H1 (cell line): ENCODE data around the gene PECR. TPM values are rescaled to one million over a fixed set of nuclear protein-coding genes. Genes with fewer than 3 reads are reported as not detected.

Experiments
- CTCF ChIA-PET: fragments of 300-600 bp; sonication (Branson Sonifier 250); formaldehyde crosslinking; loops from one replicate; lab custom pipeline; 2021; ENCODE audit not compliant: partially characterized antibody; lab: Charles Lee
- POLR2A ChIA-PET: fragments of 300-600 bp; sonication (Branson Sonifier 250); formaldehyde crosslinking; loops from one replicate; lab custom pipeline; 2021; ENCODE audit warnings: inconsistent platforms; ENCODE audit not compliant: partially characterized antibody; lab: Charles Lee
- DNase-seq, 2 experiments: peaks; one replicate each; pipeline versions ENCODE4 v3.0.0 to v3.0.0-alpha.2; 2010 to 2022; ENCODE audit warnings: low spot score in 2 of 2, low read depth in 1 of 2, mixed read lengths in 1 of 2
- FAIRE-seq: peaks from 2 replicates; lab custom pipeline; 2011; peaks lifted over from hg19 to GRCh38; lab: Jason Lieb, UNC
- H2AFZ ChIP-seq: 2 replicates; pipeline ENCODE4 v1.8.1; 2012; ENCODE audit warnings: low read length, inconsistent platforms
- H2AK5ac ChIP-seq: 2 replicates; pipeline ENCODE4 v1.6.1; 2013; ENCODE audit warnings: low read depth, low read length
- H2BK120ac ChIP-seq: replicated peaks from 2 replicates; pipeline ENCODE3; 2013; ENCODE audit warnings: low read depth, low read length, inconsistent platforms
- H2BK12ac ChIP-seq: 2 replicates; pipeline ENCODE4 v1.6.1; 2013; ENCODE audit warnings: low read depth, low read length
- H2BK15ac ChIP-seq: 2 replicates; pipeline ENCODE4 v1.6.1; 2013; ENCODE audit warnings: low read length
- H2BK20ac ChIP-seq: 2 replicates; pipeline ENCODE4 v1.6.1; 2013; ENCODE audit warnings: low read length
- H2BK5ac ChIP-seq: 2 replicates; pipeline ENCODE4 v1.6.1; 2013; ENCODE audit warnings: low read depth, low read length
- H3K14ac ChIP-seq: 2 replicates; pipeline ENCODE4 v1.6.1; 2013; ENCODE audit warnings: inconsistent platforms; ENCODE audit not compliant: insufficient read length
- H3K18ac ChIP-seq: 2 replicates; pipeline ENCODE4 v1.6.1; 2013; ENCODE audit warnings: low read length; ENCODE audit errors: extremely low read depth
- H3K23ac ChIP-seq: 2 replicates; pipeline ENCODE4 v1.6.1; 2013; ENCODE audit warnings: inconsistent platforms; ENCODE audit not compliant: insufficient read length
- H3K23me2 ChIP-seq: 2 replicates; pipeline ENCODE4 v1.6.1; 2013; ENCODE audit warnings: low read depth, low read length
- H3K27ac ChIP-seq: 2 replicates; pipeline ENCODE4 v1.6.1; 2011; ENCODE audit warnings: low read depth, low read length, inconsistent platforms
- H3K27me3 ChIP-seq, 4 experiments: replicated peaks in 1 of 4; 1 replicate in 1 of 4; 2 replicates in 3 of 4; pipeline versions ENCODE4 v1.6.1 to v1.8.1; 2011 to 2013; ENCODE audit warnings: low read length in 3 of 4, mild to moderate bottlenecking in 3 of 4, inconsistent platforms in 2 of 4, mixed read lengths in 2 of 4, moderate library complexity in 1 of 4; ENCODE audit not compliant: control insufficient read depth in 3 of 4, insufficient read depth in 3 of 4; ENCODE audit errors: extremely low read depth in 1 of 4
- H3K36me3 ChIP-seq, 4 experiments: 2 replicates each; pipeline versions ENCODE4 v1.6.1 to v1.8.1; 2011 to 2013; ENCODE audit warnings: mild to moderate bottlenecking in 4 of 4, low read length in 3 of 4, moderate library complexity in 2 of 4, control low read depth in 1 of 4, inconsistent platforms in 1 of 4; ENCODE audit not compliant: insufficient read depth in 4 of 4, control insufficient read depth in 2 of 4
- H3K4ac ChIP-seq: replicated peaks from 2 replicates; pipeline ENCODE3; 2013; ENCODE audit warnings: low read length, low read depth, mixed read lengths, inconsistent platforms; ENCODE audit not compliant: insufficient read length
- H3K4me1 ChIP-seq, 4 experiments: replicated peaks in 1 of 4; 1 replicate in 1 of 4; 2 replicates in 3 of 4; pipeline versions ENCODE4 v1.6.1 to v1.8.1; 2011 to 2013; ENCODE audit warnings: low read length in 3 of 4, inconsistent platforms in 2 of 4, mixed read lengths in 1 of 4; ENCODE audit not compliant: insufficient read depth in 4 of 4, control insufficient read depth in 3 of 4
- H3K4me2 ChIP-seq, 2 experiments: 2 replicates each; pipeline versions ENCODE4 v1.6.1 to v1.8.1; 2011 to 2013; ENCODE audit warnings: low read depth in 2 of 2, low read length in 2 of 2, control low read depth in 1 of 2, inconsistent platforms in 1 of 2, mild to moderate bottlenecking in 1 of 2; ENCODE audit not compliant: insufficient read depth in 1 of 2
- H3K4me3 ChIP-seq, 4 experiments: fragments of 200-600, 300-600 bp in 1 of 4; sonication (generic), shearing (Covaris generic), sonication (Bioruptor Twin) in 1 of 4; 2 replicates each; pipeline versions ENCODE4 v1.5.1 to v1.8.1; 2011 to 2016; ENCODE audit warnings: low read length in 4 of 4, low read depth in 3 of 4, control low read depth in 2 of 4, inconsistent platforms in 2 of 4, mild to moderate bottlenecking in 2 of 4, mixed read lengths in 1 of 4, moderate library complexity in 1 of 4; ENCODE audit not compliant: insufficient read depth in 2 of 4; ENCODE audit errors: extremely low read depth in 1 of 4
- H3K56ac ChIP-seq: replicated peaks from 2 replicates; pipeline ENCODE3; 2013; ENCODE audit warnings: low read depth, mild to moderate bottlenecking, mixed read lengths, low read length, inconsistent platforms; ENCODE audit not compliant: insufficient read length
- H3K79me1 ChIP-seq: 2 replicates; pipeline ENCODE4 v1.6.1; 2013; ENCODE audit warnings: low read depth, low read length, control low read depth
- H3K79me2 ChIP-seq, 2 experiments: 2 replicates each; pipeline versions ENCODE4 v1.6.1 to v1.8.1; 2012 to 2013; ENCODE audit warnings: low read length in 2 of 2, mild to moderate bottlenecking in 2 of 2, inconsistent platforms in 1 of 2; ENCODE audit not compliant: insufficient read depth in 2 of 2, control insufficient read depth in 1 of 2
- H3K9ac ChIP-seq, 4 experiments: replicated peaks in 1 of 4; 1 replicate in 1 of 4; 2 replicates in 3 of 4; pipeline versions ENCODE4 v1.6.1 to v1.8.1; 2011 to 2013; ENCODE audit warnings: low read depth in 3 of 4, low read length in 3 of 4, control low read depth in 2 of 4, mild to moderate bottlenecking in 2 of 4, moderate library complexity in 2 of 4, inconsistent platforms in 1 of 4; ENCODE audit errors: extremely low read depth in 1 of 4
- H3K9me3 ChIP-seq, 2 experiments: 2 replicates each; pipeline versions ENCODE4 v1.6.1 to v1.8.1; 2012 to 2013; ENCODE audit warnings: mild to moderate bottlenecking in 2 of 2, moderate library complexity in 2 of 2, control low read depth in 1 of 2, inconsistent platforms in 1 of 2, low read depth in 1 of 2, low read length in 1 of 2, mixed read lengths in 1 of 2; ENCODE audit not compliant: insufficient read depth in 2 of 2
- H4K20me1 ChIP-seq, 2 experiments: replicated peaks in 1 of 2; 2 replicates each; pipeline versions ENCODE3 to v1.8.1; 2011 to 2013; ENCODE audit warnings: inconsistent platforms in 2 of 2, low read length in 2 of 2, mild to moderate bottlenecking in 1 of 2; ENCODE audit not compliant: insufficient read depth in 2 of 2, control insufficient read depth in 1 of 2
- H4K5ac ChIP-seq: 2 replicates; pipeline ENCODE4 v1.6.1; 2013; ENCODE audit warnings: low read length, low read depth, mixed read lengths, inconsistent platforms; ENCODE audit not compliant: insufficient read length
- H4K8ac ChIP-seq: 2 replicates; pipeline ENCODE4 v1.8.0; 2013; ENCODE audit warnings: mild to moderate bottlenecking, moderate library complexity, low read length, inconsistent platforms; ENCODE audit not compliant: insufficient read depth; ENCODE audit errors: extremely low read depth
- H4K91ac ChIP-seq: replicated peaks from 2 replicates; pipeline ENCODE3; 2013; ENCODE audit warnings: low read length, mixed read lengths, inconsistent platforms; ENCODE audit not compliant: insufficient read length
- EZH2 ChIP-seq: fragments of 200-600 bp; sonication (generic); IDR thresholded peaks from 2 replicates; pipeline ENCODE4 v1.7.1; 2012; ENCODE audit warnings: low read depth, mild to moderate bottlenecking, moderate library complexity, low read length, inconsistent platforms; ENCODE audit not compliant: severe bottlenecking
- JUND ChIP-seq: IDR thresholded peaks from 2 replicates; pipeline ENCODE4 v1.6.1; 2011; ENCODE audit warnings: mild to moderate bottlenecking, improper control_type of control experiment, low read length
- WGBS, 2 experiments: shearing (Covaris generic) in 1 of 2; methylation state at CpG; one replicate each; pipeline versions ENCODE4 v1.1.6 to v1.1.7; 2013 to 2015; ENCODE audit warnings: low lambda C conversion rate in 2 of 2, mixed read lengths in 2 of 2, inconsistent platforms in 1 of 2, low coverage in 1 of 2, missing lambda C conversion rate in 1 of 2; ENCODE audit not compliant: insufficient replicate concordance in 2 of 2, insufficient coverage in 1 of 2, insufficient read length in 1 of 2; ENCODE audit errors: extremely low coverage in 1 of 2, missing lambda C conversion rate in 1 of 2; 5-methylcytosine and 5-hydroxymethylcytosine counted together
- polyA plus RNA-seq, 7 experiments: library from polyadenylated mRNA; depleted of rRNA in 3 of 7; stranded (reverse) in 5 of 7; unstranded in 2 of 7; fragments of >200 nt in 5 of 7; fragments of 200-250 nt in 2 of 7; gene quantifications; 1 replicate in 5 of 7; 2 replicates in 1 of 7; 4 replicates in 1 of 7; pipeline versions ENCODE4 v1.2.1 to v1.2.3, GENCODE V29; 2011 to 2013; ENCODE audit warnings: missing spikeins in 2 of 7, mixed read lengths in 2 of 7
- total RNA-seq: library from RNA; stranded (reverse); fragmentation: NEBNext Ultra II Directional; extraction: Animal tissue kit (Norgen Biotek cat#: 25700); gene quantifications from 2 replicates; pipeline ENCODE4 v1.2.1, GENCODE V29; 2021
- TF ChIP-seq, protein P1 (sequence below): IDR thresholded peaks from 2 replicates; pipeline ENCODE4 v1.6.1; 2012; ENCODE audit warnings: inconsistent platforms

PECR gene
- total and polyA plus RNA-seq, 2 of the 8 experiments (the other 6 are each of a cell fraction or from before 2014, with no cell fraction given) = 15.9 to 19.2 TPM

GRCh38 chr2:216092646-216093045 is 11.0 kb upstream of the PECR start:
- no peak for FAIRE-seq
- no peak overlapping the region for H3K4ac ChIP-seq
- CTCF ChIA-PET = interaction anchor here (1.1 to 1.4 kb wide), 5 partner anchors 9 to 22 kb away, joined by 3 to 6 read pairs (median 3); no protein-coding TSS in a partner anchor

More at GRCh38 chr2:216092646-216093045, 11.0 kb upstream of the PECR start:
- H2AK5ac ChIP-seq = no peak overlapping the region
- H2BK12ac ChIP-seq = no peak overlapping the region
- POLR2A ChIA-PET = interaction anchor here (1.9 to 3.4 kb wide), 4 partner anchors 10 to 27 kb away, joined by 5 to 27 read pairs (median 7); partner anchors contain the start of genes PECR, TMEM169 and XRCC5
- H3K36me3 ChIP-seq = no peaks in the 10 kb centered on the region
- H4K5ac ChIP-seq = no peak overlapping the region
- no peak overlapping the region for H2BK20ac ChIP-seq
- no peak overlapping the region for H3K4me2 ChIP-seq
- no peak overlapping the region for H2BK120ac ChIP-seq
- no peaks in the 10 kb centered on the region for H3K9me3 ChIP-seq
- H3K27me3 ChIP-seq = no peaks in the 10 kb centered on the region
- H3K79me1 ChIP-seq = no peaks in the 10 kb centered on the region
- H2AFZ ChIP-seq = no peak overlapping the region
- no peak overlapping the region for H3K14ac ChIP-seq
- no peaks in the 10 kb centered on the region for H4K20me1 ChIP-seq
- H2BK5ac ChIP-seq = no peak overlapping the region
- WGBS, 2 experiments = 87% methylated on average over 2 of the region's 2 CpGs; no CpG with 5 or more reads in 1 of the 2 experiments
- H4K91ac ChIP-seq = no peak overlapping the region
- no peaks in the 10 kb centered on the region for H3K23me2 ChIP-seq
- no peaks in the 10 kb centered on the region for H3K79me2 ChIP-seq
- no peak overlapping the region for H4K8ac ChIP-seq
- H2BK15ac ChIP-seq = no peak overlapping the region
- no peaks in the 10 kb centered on the region for H3K4me1 ChIP-seq
- no peak overlapping the region for H3K56ac ChIP-seq
- H3K27ac ChIP-seq = no peak overlapping the region
- TF ChIP-seq EZH2 (no peak), JUND (no peak)
- TF ChIP-seq, protein P1, sequence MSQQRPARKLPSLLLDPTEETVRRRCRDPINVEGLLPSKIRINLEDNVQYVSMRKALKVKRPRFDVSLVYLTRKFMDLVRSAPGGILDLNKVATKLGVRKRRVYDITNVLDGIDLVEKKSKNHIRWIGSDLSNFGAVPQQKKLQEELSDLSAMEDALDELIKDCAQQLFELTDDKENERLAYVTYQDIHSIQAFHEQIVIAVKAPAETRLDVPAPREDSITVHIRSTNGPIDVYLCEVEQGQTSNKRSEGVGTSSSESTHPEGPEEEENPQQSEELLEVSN = no peak
- no peak overlapping the region for H3K9ac ChIP-seq
- H3K4me3 ChIP-seq = no peak overlapping the region
- no peak overlapping the region for H3K23ac ChIP-seq
- DNase-seq = no peak
- no peak overlapping the region for H3K18ac ChIP-seq
